Endothelial cell of umbilical vein (primary cell): ENCODE results near the gene SLC16A11. TPM values are rescaled to one million over a fixed set of nuclear protein-coding genes. Genes with fewer than 3 reads are reported as not detected.
"Not testable (repeated sequence)": the region's sequence is repeated elsewhere in the genome, so short reads cannot be mapped to it uniquely, and the experiment has no call there.

Experiments used
- BruUV-seq: library from RNA; stranded (reverse); fragments of 400-500 nt; replicated peaks from 2 replicates; lab custom pipeline; 2021; lab: Mats Ljungman, UMichigan
- CTCF ChIA-PET: fragments of 300-600, 350-600 bp; sonication (Branson Sonifier 250); formaldehyde crosslinking; loops from one replicate; lab custom pipeline; 2021; ENCODE audit warnings: antibody characterized with exemption, inconsistent platforms; lab: Charles Lee
- POLR2A ChIA-PET: fragments of 300-600, 350-600 bp; sonication (Branson Sonifier 250); formaldehyde crosslinking; loops from one replicate; lab custom pipeline; 2021; ENCODE audit warnings: antibody characterized with exemption, inconsistent platforms; lab: Charles Lee
- DNase-seq: peaks from one replicate; pipeline ENCODE4 v3.0.0-alpha.2; 2011; ENCODE audit warnings: low read depth, low spot score
- FAIRE-seq: peaks from 2 replicates; lab custom pipeline; 2011; peaks lifted over from hg19 to GRCh38; lab: Jason Lieb, UNC
- H2AFZ ChIP-seq: 2 replicates; pipeline ENCODE4 v1.6.0; 2012; ENCODE audit warnings: low read depth, low read length, control low read depth, inconsistent platforms
- H3K27ac ChIP-seq: 2 replicates; pipeline ENCODE4 v1.5.1; 2011; ENCODE audit warnings: low read depth, mild to moderate bottlenecking, control low read depth, low read length, moderate library complexity; ENCODE audit not compliant: insufficient read depth
- H3K27me3 ChIP-seq, 2 experiments: 2 replicates each; pipeline versions ENCODE4 v1.6.0 to v1.6.1; 2011; ENCODE audit warnings: low read length in 2 of 2, mixed read lengths in 1 of 2; ENCODE audit not compliant: control insufficient read depth in 2 of 2, insufficient read depth in 2 of 2
- H3K36me3 ChIP-seq, 2 experiments: 2 replicates in 1 of 2; 3 replicates in 1 of 2; pipeline ENCODE4 v1.5.1; 2011; ENCODE audit warnings: low read length in 2 of 2, mild to moderate bottlenecking in 1 of 2, moderate library complexity in 1 of 2; ENCODE audit not compliant: control insufficient read depth in 2 of 2, insufficient read depth in 2 of 2; ENCODE audit errors: extremely low read depth in 1 of 2
- H3K4me1 ChIP-seq: 3 replicates; pipeline ENCODE4 v1.5.1; 2011; ENCODE audit warnings: mild to moderate bottlenecking, low read length; ENCODE audit not compliant: control insufficient read depth, insufficient read depth; ENCODE audit errors: extremely low read depth
- H3K4me2 ChIP-seq: 2 replicates; pipeline ENCODE4 v1.6.1; 2011; ENCODE audit warnings: low read length, control low read depth, mixed read lengths; ENCODE audit not compliant: insufficient read depth
- H3K4me3 ChIP-seq, 3 experiments: fragments of 200-600 bp in 1 of 3; sonication (generic), shearing (Covaris generic) in 1 of 3; replicated peaks in 1 of 3; 2 replicates each; pipeline ENCODE4 v1.5.1; 2011 to 2016; ENCODE audit warnings: control low read depth in 3 of 3, low read length in 3 of 3, mild to moderate bottlenecking in 2 of 3, inconsistent platforms in 1 of 3, low read depth in 1 of 3, moderate library complexity in 1 of 3; ENCODE audit not compliant: insufficient read depth in 1 of 3
- H3K79me2 ChIP-seq: 2 replicates; pipeline ENCODE4 v1.6.0; 2012; ENCODE audit warnings: low read length, inconsistent platforms; ENCODE audit not compliant: control insufficient read depth, insufficient read depth
- H3K9ac ChIP-seq: replicated peaks from 2 replicates; pipeline ENCODE3; 2011; ENCODE audit warnings: low read length, control low read depth; ENCODE audit not compliant: insufficient read depth; ENCODE audit errors: extremely low read depth
- H3K9me1 ChIP-seq: replicated peaks from 3 replicates; pipeline ENCODE4 v1.6.0; 2011; ENCODE audit warnings: mild to moderate bottlenecking, low read length; ENCODE audit not compliant: control insufficient read depth, insufficient read depth; ENCODE audit errors: extremely low read depth
- H3K9me3 ChIP-seq: replicated peaks from 2 replicates; pipeline ENCODE4 v1.5.1; 2012; ENCODE audit warnings: low read length, inconsistent platforms; ENCODE audit not compliant: control insufficient read depth, insufficient read depth
- H4K20me1 ChIP-seq: replicated peaks from 2 replicates; pipeline ENCODE3; 2011; ENCODE audit warnings: mild to moderate bottlenecking, low read length; ENCODE audit not compliant: control insufficient read depth, insufficient read depth; ENCODE audit errors: extremely low read depth
- EZH2 ChIP-seq: IDR thresholded peaks from 2 replicates; pipeline ENCODE4 v1.6.1; 2012; ENCODE audit warnings: borderline replicate concordance, low read depth, mild to moderate bottlenecking, moderate library complexity, low read length, inconsistent platforms; ENCODE audit not compliant: severe bottlenecking
- FOS ChIP-seq: IDR thresholded peaks from 2 replicates; pipeline ENCODE4 v1.6.1; 2011; ENCODE audit warnings: mild to moderate bottlenecking, low read length, moderate library complexity, borderline replicate concordance; ENCODE audit not compliant: insufficient read depth
- GATA2 ChIP-seq: IDR thresholded peaks from 2 replicates; pipeline ENCODE4 v1.7.0; 2011; ENCODE audit warnings: low read depth, mild to moderate bottlenecking, moderate library complexity, mixed read lengths, low read length; ENCODE audit not compliant: insufficient read length, insufficient read depth
- JUN ChIP-seq: IDR thresholded peaks from 2 replicates; pipeline ENCODE4 v1.6.1; 2011; ENCODE audit warnings: borderline replicate concordance, low read depth; ENCODE audit not compliant: insufficient read length, insufficient read depth
- MYC ChIP-seq: IDR thresholded peaks from one replicate; pipeline ENCODE4 v1.6.1; 2011; ENCODE audit warnings: mild to moderate bottlenecking, low read depth, low read length
- POLR2A ChIP-seq: IDR thresholded peaks from 2 replicates; pipeline ENCODE4 v1.6.1; 2012; ENCODE audit warnings: low read depth, mild to moderate bottlenecking, control low read depth, low read length
- POLR2AphosphoS5 ChIP-seq: IDR thresholded peaks from 2 replicates; pipeline ENCODE4 v1.6.1; 2012; ENCODE audit warnings: low read depth, mild to moderate bottlenecking, control low read depth, low read length, moderate library complexity; ENCODE audit not compliant: insufficient read depth
- dilution Hi-C: fragments of 300-500 bp; cut with MboI; formaldehyde crosslinking; loops from one replicate; pipeline ENCODE4 v1.15.0; 2019; ENCODE audit warnings: low sequenced_read_pairs; ENCODE audit not compliant: extremely low pct_ligation_motif_present
- intact Hi-C: fragments of 100-400 bp; cut with micrococcal nuclease; formaldehyde crosslinking; loops from one replicate; pipeline ENCODE4 v1.10.0; 2022
- polyA plus RNA-seq, 4 experiments: library from polyadenylated mRNA; depleted of rRNA in 3 of 4; stranded (reverse) in 3 of 4; unstranded in 1 of 4; fragments of >200 nt; gene quantifications; 2 replicates each; pipeline versions ENCODE4 v1.2.1 to v1.2.3, GENCODE V29; 2011 to 2012; ENCODE audit warnings: missing spikeins in 1 of 4
- total RNA-seq: library from RNA; stranded (reverse); gene quantifications from 2 replicates; pipeline ENCODE4 v1.2.3, GENCODE V29; 2021
- TF ChIP-seq, protein P1 (sequence below): IDR thresholded peaks from 2 replicates; pipeline ENCODE4 v1.6.1; 2011; ENCODE audit not compliant: insufficient read depth, insufficient read length
- TF ChIP-seq, protein P2 (sequence below), 2 donors: IDR thresholded peaks; 1 replicate in 1 of 2; 2 replicates in 1 of 2; pipeline ENCODE4 v1.5.1; 2011; ENCODE audit warnings: low read length in 2 of 2, mild to moderate bottlenecking in 2 of 2, moderate library complexity in 2 of 2, control low read depth in 1 of 2, inconsistent platforms in 1 of 2, low read depth in 1 of 2; ENCODE audit not compliant: insufficient read depth in 1 of 2; ENCODE audit errors: extremely low read depth in 1 of 2

SLC16A11 gene
- total and polyA plus RNA-seq, 2 donors (not counting 3 experiments of a cell fraction or from before 2014, with no cell fraction given) = 0.95 to 1.4 TPM

DNA sequence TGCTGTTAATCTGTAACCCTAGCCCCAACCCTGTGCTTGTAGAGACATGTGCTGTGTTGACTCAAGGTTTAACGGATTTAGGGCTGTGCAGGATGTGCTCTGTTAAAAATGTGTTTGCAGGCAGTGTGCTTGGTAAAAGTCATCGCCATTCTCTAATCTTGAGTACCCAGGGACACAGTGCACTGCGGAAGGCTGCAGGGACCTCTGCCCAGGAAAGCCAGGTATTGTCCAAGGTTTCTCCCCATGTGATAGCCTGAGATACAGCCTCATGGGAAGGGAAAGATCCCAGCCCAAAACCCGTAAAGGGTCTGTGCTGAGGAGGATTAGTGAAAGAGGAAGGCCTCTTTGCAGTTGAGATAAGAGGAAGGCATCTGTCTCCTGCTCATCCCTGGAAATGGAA, 44.5 kb upstream of the SLC16A11 start:
- H3K4me1 ChIP-seq, FAIRE-seq, H3K9ac ChIP-seq, H3K9me3 ChIP-seq, H4K20me1 ChIP-seq, H2AFZ ChIP-seq, H3K79me2 ChIP-seq, DNase-seq, H3K27me3 ChIP-seq, H3K4me2 ChIP-seq, H3K4me3 ChIP-seq, H3K27ac ChIP-seq, intact Hi-C loops, BruUV-seq, H3K36me3 ChIP-seq, POLR2A ChIA-PET, dilution Hi-C loops, H3K9me1 ChIP-seq: not testable (repeated sequence)
- CTCF ChIA-PET = interaction anchor here (0.6 kb wide), 1 partner anchor 166 kb away, joined by 3 read pairs; no protein-coding TSS in a partner anchor

GRCh38 chr17:7084088-7084487, 40.2 kb upstream of the SLC16A11 start:
- peaks cover 5% of the 10 kb centered on the region for H3K4me1 ChIP-seq
- H3K4me2 ChIP-seq = peak overlapping the region; percentile 47
- H3K27ac ChIP-seq = no peak overlapping the region
- dilution Hi-C loops = no loop called here
- H3K27me3 ChIP-seq = no peaks in the 10 kb centered on the region
- H4K20me1 ChIP-seq = no peaks in the 10 kb centered on the region
- no peaks in the 10 kb centered on the region for H3K36me3 ChIP-seq
- TF ChIP-seq, protein P1, sequence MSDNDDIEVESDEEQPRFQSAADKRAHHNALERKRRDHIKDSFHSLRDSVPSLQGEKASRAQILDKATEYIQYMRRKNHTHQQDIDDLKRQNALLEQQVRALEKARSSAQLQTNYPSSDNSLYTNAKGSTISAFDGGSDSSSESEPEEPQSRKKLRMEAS = no peak
- no peak for TF ChIP-seq FOS
- no peak for TF ChIP-seq POLR2AphosphoS5
- TF ChIP-seq EZH2 = no peak
- no peak for TF ChIP-seq MYC
- TF ChIP-seq JUN = no peak
- no peak for TF ChIP-seq POLR2A
- TF ChIP-seq, protein P2, sequence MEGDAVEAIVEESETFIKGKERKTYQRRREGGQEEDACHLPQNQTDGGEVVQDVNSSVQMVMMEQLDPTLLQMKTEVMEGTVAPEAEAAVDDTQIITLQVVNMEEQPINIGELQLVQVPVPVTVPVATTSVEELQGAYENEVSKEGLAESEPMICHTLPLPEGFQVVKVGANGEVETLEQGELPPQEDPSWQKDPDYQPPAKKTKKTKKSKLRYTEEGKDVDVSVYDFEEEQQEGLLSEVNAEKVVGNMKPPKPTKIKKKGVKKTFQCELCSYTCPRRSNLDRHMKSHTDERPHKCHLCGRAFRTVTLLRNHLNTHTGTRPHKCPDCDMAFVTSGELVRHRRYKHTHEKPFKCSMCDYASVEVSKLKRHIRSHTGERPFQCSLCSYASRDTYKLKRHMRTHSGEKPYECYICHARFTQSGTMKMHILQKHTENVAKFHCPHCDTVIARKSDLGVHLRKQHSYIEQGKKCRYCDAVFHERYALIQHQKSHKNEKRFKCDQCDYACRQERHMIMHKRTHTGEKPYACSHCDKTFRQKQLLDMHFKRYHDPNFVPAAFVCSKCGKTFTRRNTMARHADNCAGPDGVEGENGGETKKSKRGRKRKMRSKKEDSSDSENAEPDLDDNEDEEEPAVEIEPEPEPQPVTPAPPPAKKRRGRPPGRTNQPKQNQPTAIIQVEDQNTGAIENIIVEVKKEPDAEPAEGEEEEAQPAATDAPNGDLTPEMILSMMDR (IDR thresholded peaks at IDR 0.05; ENCODE audit: extremely low read depth in 1 of 2, insufficient read depth in 1 of 2, low read depth in 1 of 2, low read length in 2 of 2) = no peak
- no peak for TF ChIP-seq GATA2
- no peak overlapping the region for H3K9ac ChIP-seq
- H3K9me1 ChIP-seq = no peaks in the 10 kb centered on the region
- peak; percentile 26 for FAIRE-seq
- H2AFZ ChIP-seq = no peak overlapping the region
- ChIA-PET POLR2A (interaction anchor here (0.6 kb wide), 1 partner anchor 46 kb away, joined by 4 read pairs; no protein-coding TSS in a partner anchor), CTCF (interaction anchor here (0.7 to 1.6 kb wide), 3 partner anchors 11 to 173 kb away, joined by 3 to 4 read pairs (median 4); no protein-coding TSS in a partner anchor)
- H3K79me2 ChIP-seq = no peaks in the 10 kb centered on the region
- H3K9me3 ChIP-seq = no peaks in the 10 kb centered on the region
- peak; percentile 79 for DNase-seq
- intact Hi-C loops = no loop called here
- BruUV-seq = no TSS peak
- no peak overlapping the region for H3K4me3 ChIP-seq
